Epidermal melanocyte (primary cell): Measurements from ENCODE around the gene RHOH.
"Not testable (repeated sequence)": the region's sequence is repeated elsewhere in the genome, so short reads cannot be mapped to it uniquely, and the experiment has no call there.

Experiments
- DNase-seq: peaks from one replicate; pipeline ENCODE4 v3.0.0; 2011; ENCODE audit warnings: low spot score; ENCODE audit not compliant: insufficient read length

The RHOH gene

DNA sequence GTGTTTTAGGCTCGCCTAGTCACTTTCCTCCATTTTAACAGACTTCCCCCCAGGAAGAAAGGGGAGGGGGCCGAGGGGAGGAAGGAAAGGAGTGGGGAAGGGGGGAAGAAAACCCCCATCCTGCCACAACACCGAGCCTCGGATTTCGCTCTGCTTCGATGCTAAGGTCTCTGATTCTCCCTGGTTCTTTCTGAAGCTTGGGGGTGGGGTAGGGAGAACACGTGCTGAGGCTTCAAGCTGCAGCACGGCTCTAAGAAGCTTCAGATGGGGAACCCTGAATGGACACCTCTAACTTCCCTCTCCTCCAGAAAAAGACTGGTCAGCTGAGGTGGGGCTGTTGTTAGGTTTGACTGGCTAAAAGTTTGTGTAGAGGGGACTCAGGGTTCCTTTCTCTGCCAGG is 61.8 kb downstream of the RHOH start:
- DNase-seq: no peak

DNA sequence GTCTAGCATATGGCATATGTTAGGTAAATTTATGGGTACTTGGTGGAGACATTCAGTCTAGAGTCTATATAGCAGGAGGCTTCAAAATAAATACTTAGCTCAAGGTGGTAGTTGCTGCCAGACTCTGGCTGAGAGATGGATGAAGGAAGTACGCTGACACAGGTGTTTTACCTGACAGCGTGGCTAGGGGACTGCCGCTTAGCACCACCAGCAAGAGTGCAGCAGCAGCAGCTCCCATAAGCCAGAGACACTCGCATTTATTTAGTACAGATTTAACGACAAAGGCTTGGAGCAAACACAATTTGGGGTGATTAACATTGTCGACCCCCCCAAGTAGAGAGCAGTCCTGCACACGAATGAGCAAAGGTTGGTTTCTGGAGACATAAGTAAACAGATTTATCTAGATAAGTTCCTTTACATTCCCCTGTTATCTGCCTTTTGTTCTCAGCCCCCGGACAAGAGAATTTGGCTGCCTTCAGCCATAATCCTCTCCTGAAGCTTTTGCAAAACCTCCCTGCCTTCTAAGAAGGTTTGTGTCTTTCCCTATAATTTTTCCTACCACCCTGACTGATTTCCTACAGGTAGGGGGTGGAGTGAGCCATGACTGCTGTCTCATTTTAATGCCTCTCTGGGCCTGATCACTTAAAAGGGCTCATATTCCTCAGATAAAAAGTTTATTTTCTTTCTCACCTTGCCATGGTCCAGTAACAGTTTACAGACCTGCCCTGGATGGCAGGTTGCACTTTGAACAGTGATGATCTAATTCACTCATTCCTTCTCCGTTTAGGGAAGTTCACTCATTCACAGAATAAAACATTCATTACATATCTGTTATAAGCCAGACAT is 64.6 kb downstream of the RHOH start:
- DNase-seq: no peak

GRCh38 chr4:40262077-40262528 is 65.3 kb downstream of the RHOH start:
- no peak for DNase-seq

GRCh38 chr4:40262861-40263260 is 66.0 kb downstream of the RHOH start:
- no peak for DNase-seq

DNA sequence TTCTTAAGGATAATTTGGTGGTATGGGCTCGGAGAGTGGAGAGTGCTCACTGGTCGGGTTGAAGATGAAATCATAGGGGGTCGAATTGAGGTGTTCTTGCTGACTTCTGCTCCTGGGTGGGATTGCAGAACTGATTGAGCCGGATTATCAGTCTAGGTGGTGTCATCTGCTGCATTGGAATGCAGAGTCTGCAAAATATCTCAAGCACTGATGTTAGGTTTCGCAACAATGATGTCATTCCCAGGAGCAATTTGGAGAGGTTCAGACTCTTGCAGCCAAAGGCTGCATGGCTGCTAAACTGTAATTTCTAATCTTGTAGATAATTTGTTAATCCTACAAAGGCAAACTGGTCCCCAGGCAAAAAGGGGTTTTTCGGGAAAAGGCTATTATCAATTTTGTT is 67.7 kb downstream of the RHOH start:
- no peak for DNase-seq

DNA sequence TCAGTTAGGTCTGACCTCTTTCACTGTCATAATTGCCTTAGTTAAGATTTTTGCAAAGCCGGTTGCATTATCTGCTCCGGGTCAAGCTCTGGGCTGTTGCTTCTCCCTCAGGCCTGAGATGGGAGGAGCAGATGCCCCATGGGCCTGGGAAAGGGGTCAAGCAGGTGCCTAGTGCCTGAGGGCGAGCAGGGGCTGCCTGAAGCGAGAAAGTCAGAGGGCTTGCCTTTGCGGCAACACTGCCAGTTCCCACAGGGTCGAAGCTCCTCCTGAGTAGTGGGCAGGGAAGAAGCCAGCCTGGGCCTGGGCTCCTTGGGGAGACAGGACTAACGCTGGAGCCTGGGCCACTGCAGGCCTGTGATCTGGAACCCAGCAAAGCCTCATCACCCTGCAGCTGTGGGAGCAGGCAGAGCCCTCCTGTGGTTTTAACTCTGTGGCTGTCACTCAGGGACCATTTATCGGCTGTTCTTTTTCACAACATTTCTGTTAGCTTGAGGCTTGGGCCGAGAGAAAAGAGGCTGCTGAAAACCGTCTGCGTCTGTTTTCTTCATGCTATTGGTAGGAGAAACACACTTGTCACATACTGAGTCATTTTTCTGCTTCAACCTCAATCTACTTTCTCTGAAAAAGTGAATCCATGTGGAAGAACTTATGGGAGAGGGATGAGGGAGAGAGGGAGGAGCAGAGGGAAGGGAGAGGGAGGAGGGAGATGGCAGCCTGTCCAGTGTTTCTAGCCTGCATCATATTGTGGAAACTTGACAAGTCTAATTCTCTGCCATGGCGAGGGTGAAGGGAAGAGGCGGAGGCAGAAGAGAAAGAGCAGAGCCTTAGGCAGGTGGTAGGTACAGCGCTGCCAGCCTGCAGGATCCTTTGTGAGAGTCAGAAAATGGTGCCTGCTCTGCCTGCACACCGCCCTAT is 68.4 kb downstream of the RHOH start:
- no peak for DNase-seq

DNA sequence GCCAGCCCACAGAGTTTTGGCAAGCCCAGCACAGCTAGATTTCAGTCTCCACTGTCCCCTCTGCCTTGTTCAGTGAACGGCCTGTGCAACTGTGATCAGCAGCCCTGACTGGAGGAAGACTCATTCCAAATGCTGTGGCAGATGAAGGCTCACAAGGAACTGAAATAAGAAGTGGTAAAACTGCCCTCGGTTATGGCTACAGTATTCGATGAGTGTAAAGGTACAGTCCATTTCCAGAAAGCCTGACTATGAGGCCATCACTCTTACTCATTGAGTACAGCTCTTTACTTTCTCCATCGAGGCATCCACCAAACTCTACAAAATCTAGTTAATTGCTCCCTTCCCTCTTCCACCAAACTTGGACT is 69.1 kb downstream of the RHOH start:
- DNase-seq: no peak

DNA sequence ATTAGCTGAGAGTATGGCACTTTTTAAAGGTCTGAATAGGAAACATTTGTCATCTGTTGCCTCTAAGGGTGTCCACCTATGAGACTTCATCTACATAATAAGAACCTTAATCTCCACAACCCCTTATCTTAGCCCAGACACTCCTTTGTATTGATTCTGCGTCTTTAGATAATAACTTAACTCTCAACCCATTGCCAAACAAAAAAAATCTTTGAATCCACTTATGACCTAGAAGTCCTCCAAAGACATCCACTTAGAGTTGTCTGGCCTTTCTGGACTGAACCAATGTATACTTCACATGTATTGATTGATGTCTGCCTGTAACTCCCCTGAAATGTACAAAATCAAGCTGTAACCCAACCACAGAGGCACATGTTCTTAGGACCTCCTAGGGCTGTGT is 72.3 kb downstream of the RHOH start:
- no peak for DNase-seq

DNA sequence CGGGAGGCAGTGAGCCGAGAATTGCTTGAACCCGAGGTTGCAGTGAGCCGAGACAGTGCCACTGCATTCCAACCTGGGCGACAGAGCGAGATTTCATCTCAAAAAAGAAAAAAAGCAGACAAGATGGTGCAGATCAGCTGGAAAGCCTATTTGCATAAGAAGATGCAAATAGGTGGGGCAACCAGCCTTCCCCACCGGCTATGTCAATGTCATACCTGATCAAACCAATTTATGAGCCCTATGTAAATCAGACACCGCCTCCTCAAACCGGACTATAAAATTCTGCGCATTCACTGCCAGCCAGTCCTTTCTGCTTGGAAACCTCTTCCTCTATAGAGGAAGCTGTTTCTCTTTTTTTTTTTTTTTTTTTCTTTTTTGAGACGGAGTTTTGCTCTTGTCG is 73.8 kb downstream of the RHOH start:
- DNase-seq: no peak

- DNase-seq: no peak
These were observed 78.4 kb downstream of the RHOH start for GRCh38 chr4:40275065-40275730.

- DNase-seq: no peak
These were observed 79.7 kb downstream of the RHOH start for GRCh38 chr4:40276546-40276945.

DNA sequence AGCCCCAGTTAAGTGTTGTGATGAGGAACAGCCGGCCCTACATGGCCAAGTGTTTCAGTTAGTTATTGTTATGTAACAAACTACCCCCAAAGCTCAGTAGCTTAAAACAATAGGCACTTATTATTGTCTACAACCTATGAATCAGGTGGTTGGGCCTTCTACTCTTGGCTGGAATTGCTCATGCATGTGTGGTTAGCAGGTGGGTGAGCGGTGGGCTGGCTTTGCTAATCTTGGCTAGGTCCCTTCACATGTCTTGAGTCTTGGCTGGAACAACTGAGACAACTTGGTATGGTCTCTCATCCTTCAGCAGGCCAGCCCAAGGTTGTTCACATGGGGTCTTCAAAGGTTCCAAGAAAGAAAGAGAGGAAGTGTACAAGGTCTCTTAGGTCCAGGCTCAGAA is 83.8 kb downstream of the RHOH start:
- no peak for DNase-seq

DNA sequence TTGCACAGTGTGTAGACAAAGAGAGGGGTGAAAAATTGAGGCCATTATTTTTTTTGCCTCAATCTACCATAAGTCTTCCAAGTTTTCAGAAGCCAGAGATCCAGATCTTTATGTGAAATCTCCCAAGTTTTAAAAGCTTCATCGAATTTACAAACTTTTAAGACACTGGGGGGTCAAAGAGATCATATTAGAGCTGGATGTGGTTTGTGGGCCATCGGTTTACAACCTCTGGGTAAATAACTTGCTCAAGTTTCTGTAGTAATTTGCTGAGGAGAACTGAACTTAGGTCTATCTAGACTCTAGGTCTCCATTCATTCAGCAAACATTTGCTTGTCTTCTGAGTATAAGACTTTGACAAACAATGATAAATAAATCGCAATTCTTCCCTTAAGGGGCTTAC is 84.3 kb downstream of the RHOH start:
- DNase-seq: no peak

GRCh38 chr4:40281913-40282312 is 85.1 kb downstream of the RHOH start:
- no peak for DNase-seq

GRCh38 chr4:40282857-40283256 is 86.0 kb downstream of the RHOH start:
- not testable (repeated sequence) for DNase-seq

DNA sequence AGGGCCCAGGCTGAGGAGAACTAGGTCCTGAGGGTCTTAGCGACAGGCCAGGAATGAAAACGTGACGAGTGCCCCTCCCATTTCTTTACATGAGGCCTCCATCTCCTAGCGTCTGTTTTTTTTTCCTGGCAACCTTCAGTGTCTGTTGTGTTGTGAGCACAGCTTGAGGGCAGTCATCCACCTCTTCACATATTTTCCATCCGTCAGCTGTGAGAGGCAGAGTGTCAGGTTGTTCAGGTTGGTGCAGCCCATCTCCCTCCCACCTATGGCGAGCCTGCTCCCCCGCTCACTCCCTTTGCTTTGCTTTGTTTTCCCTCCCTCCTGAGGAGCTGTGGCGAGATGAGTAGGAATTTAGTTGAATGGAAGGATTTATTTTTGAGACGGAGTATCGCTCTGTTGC is 86.6 kb downstream of the RHOH start:
- no peak for DNase-seq

DNA sequence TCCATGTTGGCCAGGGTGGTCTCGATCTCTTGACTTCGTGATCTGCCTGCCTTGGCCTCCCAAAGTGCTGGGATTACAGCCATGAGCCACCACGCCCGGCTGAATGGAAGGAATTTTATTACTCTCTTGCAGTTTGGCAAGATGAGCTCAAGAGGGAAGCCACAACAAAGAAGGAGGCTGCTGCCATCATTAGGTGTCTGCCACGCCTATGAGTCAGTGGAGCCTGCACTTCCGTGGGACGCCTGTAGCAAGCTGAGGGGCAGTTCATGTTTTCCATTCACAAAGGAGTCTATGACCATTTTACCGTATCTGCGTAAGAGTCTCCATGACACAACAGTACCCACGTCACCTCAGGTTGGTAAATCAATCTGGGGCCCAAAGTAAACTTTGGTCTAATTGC is 87.1 kb downstream of the RHOH start:
- DNase-seq: no peak

GRCh38 chr4:40285692-40286091 is 88.9 kb downstream of the RHOH start:
- DNase-seq: no peak

GRCh38 chr4:40288566-40288965 is 91.7 kb downstream of the RHOH start:
- no peak for DNase-seq

DNA sequence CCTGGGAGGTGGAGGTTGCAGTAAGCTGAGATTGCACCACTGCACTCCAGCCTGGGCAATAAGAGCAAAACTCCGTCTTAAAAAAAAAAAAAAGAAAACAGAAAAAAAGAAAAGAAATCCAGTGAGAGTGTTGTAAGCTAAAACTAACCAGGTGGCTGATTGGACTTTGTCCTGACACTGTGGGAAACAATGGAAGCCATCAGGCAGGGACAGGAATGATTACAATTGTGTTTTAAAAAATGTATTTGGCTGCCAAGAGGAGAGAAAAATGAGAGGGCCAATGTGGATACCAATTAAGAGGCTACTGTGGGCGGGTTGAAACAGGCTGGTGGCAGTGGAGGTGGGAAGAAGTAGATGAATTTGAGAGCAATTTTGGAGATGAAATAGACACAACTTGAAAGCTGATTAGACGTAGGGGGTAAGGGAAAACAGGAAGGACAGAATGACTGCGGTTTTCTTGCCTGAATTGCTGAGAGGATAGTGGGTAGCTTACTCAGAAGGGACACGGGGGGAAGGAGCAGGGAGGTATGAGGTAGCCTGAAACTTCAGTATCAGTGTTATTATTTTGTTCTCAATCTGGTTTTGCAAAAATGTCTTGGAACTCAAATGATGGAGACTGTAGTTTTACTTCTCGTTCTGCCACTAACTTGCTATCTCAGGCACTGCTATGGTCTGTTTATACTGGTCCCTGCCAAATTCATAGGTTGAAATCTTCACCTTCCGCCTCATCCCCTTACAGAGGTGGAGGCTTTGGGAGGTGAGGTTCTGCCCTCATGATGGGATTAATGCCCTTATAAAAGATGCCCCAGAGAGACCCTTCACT is 92.7 kb downstream of the RHOH start:
- DNase-seq: no peak

GRCh38 chr4:40290611-40291186 is 93.9 kb downstream of the RHOH start:
- DNase-seq: not testable (repeated sequence)
